ENCODE data around the gene TFEB.

Gene TFEB

DNA sequence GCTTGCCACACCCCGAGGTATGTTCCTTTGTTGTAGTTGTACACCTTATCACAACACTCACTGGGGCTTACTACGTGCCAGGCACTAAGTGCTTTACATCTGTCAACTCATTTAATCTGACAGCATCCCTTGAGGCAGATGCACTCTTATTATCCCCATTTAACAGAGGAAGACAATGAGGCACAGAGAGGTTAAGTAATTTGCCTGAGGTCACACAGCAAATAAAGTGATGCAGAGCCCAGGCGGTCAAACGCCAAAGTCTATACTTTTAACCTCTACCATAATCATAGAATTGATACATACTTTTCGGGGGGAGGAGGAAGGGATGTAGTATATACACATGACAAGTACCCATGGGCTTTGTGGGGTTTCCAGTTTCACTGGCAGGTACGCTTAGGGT lies 59.4 kb downstream of the TFEB start:
- no peak for DNase-seq (ENCODE audit: low read depth in 2 of 2)

DNA sequence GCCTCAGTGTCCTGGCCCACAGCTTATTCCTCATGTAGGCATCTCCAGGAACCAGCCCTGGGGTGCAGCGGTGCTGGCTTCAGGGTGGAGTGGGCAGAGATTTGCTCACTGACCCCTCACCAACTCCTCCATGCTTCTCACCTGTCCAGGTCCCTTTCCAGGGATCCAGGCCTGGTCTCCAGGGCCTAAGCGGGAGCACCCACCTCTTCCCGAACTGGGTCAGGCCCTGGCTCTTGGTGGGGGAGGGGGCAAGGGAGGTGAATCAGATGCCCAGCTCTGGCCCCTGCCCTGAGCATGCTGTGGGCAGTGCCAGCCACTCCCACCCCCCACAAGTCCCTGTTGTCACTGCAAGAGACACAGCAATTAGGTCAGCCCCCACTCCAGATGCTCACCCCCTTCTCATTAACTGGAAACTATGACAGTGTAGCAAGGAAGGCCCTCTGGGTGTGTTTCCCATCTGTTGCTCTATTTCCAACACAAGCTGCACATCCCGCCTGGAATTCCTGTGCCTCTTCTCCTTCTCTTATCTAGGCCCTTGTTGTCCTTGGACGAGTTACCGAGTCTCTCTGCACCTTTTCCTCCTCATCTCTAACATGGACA lies 60.1 kb downstream of the TFEB start:
- no peak for DNase-seq (ENCODE audit: low read depth in 2 of 2)

DNA sequence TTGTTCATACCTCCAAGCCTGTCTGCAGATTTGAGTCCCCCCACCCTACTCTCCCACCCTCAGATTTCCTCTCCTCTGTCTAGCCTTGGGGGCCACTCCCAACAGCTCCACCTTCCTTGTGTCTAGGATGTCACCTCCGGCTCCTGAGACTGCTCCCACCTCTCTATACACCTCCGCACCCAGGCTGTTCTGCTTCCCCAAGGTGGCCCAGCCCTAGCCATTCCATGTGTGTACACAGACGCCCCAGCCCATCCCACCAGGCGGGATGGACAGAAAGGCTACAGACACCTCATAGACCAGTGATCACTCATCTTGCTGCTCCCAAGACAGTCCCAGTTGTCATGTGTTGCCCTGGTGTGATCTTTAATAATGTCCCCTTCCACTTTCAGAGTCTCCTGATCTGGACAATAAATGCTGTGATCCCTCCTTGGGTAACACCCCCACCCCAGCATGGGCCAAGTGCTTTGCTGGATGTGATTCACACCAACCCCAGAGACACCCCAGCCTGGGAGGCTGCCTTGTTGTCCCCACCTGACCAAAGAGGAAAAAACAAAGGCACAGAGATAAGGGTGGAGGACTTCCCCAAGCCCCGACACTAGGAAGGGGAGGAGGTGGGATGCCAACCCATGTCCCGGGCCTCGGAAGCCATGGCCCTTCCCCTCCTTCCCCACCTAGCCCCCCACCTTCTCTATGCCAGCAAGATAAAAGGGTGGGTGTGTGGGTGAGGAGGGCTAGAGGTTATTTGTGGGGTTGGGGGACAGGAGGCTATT lies 61.0 kb downstream of the TFEB start:
- no peak for DNase-seq (ENCODE audit: low read depth in 2 of 2)

DNA sequence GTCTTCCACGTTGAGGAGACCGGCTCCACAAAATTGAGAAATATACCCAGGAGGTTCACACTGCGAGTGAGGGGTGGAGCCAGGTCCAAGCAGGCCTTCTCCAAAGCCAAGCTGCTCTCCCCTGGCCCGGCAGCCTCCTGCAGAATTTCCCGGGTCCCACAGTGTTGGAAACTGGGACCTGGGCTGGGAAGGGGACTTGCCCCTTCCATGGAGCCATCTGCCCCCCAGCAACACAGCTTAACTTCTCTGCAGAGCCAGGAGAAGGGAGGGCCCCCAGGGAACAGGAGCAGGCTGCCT lies 61.8 kb downstream of the TFEB start:
- DNase-seq (ENCODE audit: low read depth in 2 of 2): no peak

DNA sequence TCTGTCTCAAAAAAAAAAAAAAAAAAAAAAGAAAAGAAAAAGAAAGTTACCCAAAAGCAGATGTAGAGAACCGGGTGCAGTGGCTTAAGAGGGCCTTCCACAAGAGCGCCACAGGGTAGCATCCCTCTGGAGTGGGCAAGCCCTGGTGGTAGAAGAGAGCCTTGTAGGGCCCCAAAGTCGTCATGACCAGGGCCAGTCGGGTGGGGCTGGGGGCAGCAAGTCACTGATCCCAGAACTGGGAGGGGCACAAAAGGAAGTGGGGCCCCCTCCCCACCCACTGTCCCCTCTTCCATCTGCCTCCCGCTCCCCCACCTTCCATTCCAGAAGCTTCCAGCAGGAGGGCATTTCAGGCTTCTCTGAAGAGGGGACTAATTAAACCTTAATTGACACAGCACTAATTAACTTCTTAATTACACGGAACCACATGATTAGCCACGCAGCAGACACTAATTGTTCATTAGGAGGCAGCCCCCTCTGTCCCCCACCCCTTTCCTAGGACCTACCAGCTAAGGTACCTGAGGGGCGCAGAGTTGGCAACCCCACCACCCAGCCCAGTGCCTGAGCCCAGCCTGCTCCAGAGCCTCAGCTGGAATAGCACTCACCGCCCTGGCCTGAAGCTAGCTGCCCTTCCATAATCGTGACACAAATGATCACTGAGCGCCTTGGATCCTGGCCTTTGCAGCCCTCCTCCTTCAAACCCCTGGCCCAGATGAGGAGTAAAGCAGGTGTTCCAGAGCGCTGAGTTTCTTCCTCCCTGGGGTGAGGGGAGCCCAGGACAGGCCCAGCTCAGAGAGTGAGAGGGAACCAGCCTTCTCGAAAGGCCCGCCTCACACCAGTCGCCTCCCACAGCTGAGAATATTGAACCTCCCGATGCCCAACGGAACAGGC lies 62.3 kb downstream of the TFEB start:
- DNase-seq (ENCODE audit: low read depth in 2 of 2): no peak

DNA sequence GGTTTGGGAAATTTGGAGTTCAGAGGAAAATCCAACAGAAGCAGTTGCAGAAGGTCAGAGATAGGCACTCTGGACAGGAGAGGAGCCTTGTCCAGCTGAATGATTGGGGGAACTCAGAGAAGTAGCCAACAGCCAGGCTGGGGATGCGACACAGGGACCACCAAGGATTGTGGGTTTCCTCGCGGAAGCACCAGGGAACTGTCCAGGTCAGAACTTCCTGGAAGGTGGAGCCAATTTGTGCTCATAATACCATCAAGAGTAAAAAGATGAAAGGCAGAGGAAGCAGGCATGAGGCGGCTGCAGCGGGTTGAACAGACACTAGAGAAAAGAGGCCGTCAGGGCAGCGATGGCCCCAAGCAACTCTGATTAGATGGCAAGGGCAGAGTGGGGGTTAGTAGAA lies 63.4 kb downstream of the TFEB start:
- no peak for DNase-seq (ENCODE audit: low read depth in 2 of 2)

DNA sequence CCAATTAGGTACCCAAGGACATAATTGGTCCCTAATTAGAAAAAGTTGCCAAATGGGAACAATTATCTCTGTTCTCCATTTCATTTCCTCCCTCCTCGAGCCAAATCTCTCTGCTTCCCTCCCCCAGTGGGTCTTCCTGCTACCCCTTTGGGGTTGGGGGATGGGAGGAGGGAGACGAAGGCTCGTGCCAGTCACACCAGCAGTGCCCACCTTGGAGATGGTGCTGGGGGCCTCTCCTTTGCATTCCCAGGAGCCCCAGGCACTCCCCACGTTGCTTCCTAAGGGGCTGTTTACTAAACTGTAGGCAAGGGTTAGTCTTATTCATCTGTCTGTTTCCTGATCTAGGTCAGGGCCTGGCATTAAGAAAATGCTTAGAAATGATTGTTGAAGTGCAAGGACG lies 64.0 kb downstream of the TFEB start:
- DNase-seq (ENCODE audit: low read depth in 2 of 2): no peak

DNA sequence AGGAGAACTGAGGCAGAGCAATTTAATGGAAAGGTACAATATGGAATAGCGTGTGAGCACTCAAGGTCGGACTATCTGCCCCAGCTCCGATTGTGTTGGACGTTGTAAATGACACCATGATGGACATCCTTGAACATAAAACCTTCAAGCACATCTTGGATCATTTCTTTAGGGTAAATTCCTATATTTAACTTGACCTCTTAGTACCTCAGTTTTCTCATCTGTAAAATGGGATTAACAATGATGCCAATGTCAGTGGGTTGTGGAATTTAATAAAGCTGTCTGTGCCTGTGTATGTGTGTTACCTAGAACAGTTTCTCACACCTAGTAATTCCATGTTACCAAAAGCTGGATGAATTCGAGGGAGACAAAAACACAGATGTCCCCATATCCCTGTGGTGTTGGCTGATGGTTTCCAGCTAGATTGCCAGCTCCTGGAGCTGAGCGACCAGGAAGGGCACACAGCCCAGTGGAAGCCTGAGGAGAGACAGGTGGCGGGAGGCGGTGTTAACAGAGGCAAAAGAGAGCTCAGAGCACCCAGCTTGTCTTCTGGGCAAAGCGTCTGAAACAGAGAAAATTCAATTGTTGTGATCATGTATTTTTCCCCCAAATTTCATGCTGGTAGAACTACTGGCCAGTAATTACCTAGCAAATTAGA lies 64.6 kb downstream of the TFEB start:
- DNase-seq (ENCODE audit: low read depth in 2 of 2): no peak

DNA sequence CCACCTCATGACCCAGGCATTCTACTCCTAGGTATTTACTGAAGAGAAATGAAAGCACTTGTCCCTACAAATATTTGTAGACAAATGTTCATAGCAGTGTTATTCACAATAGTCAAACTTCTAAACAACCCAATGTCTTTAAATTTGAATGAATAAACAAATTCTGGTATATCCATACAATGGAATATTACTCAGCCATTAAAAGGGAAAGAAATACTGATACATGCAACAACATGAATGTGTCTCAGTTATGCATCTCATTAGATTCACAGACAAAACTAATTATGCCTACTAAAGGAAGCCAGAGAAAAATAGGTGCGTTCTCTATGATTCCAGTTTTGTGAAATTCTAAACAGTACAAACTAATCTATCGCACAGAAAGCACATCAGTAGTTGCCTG lies 66.4 kb downstream of the TFEB start:
- no peak for DNase-seq (ENCODE audit: low read depth in 2 of 2)

DNA sequence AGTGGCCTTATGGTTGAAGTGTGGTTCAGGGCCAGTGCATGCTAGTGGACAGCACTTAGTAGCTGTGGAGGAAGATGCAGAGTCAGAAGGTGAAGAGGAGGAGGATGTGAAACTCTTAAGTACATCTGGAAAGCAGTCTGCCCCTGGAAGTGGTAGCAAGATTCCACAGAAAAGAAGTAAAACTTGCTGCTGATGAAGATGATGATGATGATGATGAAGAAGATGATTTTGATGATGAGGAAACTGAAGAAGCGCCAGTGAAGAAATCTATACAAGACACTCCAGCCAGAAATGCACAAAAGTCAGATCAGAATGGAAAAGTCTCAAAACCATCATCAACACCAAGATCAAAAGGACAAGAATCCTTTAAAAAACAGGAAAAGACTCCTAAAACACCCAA lies 68.2 kb downstream of the TFEB start:
- no peak for DNase-seq (ENCODE audit: low read depth in 2 of 2)

DNA sequence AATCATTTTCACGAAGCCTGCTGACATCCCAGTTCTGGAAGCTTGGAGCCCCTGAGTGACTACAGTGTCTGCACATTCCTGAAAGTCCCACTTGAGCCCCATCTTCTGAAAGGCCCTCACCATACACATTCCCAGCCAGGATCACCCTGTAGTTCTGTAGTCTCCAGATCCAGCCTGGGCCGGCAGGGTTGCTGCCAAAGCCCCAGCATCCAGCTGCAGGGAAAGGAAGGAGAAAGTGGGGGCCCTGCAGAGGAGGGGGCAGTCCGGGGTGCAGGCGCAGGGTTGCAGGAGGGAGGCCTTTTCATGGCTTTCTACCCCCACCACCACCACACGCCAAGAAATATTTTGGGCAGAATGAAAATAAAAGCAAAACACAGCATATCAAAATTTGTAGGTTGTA lies 71.1 kb downstream of the TFEB start:
- DNase-seq (ENCODE audit: low read depth in 2 of 2): no peak

DNA sequence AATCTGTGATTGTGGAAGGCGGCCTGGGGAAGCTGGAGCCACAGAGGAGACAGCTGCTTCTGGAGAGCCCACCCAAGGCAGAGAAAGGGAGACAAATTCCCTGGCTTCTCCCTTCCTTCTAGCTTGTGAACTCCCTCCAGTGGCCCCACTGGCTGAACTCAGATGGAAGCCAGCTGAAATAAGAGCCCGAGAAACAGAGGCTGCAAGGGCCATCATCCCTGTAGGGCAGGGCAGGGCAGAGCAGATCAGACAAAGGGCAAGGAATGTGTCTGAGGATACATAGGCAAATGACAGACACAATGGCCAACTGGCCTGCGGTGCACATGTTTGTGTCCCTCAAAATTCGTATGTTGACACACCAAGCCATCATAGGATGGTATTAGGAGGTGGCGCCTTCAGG lies 71.8 kb downstream of the TFEB start:
- DNase-seq (ENCODE audit: low read depth in 2 of 2): no peak

DNA sequence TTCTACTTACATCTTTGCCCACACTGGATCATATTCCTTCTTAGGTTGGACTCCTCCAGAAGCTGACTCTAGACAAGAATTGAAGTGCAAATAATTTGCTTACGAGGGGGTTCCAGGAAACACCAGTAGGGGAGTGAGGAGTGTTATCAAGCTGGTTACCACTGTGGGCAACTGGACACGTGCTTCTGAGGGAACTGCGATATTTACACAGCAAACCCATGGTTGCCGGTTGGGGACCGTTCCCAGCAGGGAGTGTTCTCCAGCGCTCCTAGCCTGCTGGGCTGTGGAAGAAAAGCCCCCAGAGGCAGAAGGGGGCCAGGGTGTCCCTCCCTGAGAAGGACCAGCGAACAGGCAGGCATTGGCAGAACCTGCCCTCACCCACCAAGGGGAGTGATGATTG lies 75.5 kb downstream of the TFEB start:
- no peak for DNase-seq (ENCODE audit: low read depth in 2 of 2)

DNA sequence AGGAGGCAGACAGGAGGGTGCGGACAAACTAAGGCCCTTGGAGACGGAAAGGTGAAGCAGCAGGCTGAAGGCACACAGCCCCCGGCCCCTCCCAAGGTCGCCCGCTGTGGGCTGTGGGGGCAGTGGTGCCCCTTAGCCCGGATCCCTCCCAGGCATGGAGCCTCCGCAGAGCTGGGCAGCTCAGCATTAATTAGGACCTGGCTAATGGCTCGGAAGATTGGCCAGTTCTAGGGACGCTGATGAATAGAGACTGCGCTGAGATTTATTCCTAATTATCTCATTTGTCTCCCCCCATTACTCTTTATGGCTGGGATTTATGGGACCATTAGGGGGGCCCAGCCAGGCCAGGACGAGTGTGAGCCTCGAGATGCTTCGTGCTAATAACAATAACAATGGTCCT lies 76.8 kb downstream of the TFEB start:
- DNase-seq (ENCODE audit: low read depth in 2 of 2): no peak

DNA sequence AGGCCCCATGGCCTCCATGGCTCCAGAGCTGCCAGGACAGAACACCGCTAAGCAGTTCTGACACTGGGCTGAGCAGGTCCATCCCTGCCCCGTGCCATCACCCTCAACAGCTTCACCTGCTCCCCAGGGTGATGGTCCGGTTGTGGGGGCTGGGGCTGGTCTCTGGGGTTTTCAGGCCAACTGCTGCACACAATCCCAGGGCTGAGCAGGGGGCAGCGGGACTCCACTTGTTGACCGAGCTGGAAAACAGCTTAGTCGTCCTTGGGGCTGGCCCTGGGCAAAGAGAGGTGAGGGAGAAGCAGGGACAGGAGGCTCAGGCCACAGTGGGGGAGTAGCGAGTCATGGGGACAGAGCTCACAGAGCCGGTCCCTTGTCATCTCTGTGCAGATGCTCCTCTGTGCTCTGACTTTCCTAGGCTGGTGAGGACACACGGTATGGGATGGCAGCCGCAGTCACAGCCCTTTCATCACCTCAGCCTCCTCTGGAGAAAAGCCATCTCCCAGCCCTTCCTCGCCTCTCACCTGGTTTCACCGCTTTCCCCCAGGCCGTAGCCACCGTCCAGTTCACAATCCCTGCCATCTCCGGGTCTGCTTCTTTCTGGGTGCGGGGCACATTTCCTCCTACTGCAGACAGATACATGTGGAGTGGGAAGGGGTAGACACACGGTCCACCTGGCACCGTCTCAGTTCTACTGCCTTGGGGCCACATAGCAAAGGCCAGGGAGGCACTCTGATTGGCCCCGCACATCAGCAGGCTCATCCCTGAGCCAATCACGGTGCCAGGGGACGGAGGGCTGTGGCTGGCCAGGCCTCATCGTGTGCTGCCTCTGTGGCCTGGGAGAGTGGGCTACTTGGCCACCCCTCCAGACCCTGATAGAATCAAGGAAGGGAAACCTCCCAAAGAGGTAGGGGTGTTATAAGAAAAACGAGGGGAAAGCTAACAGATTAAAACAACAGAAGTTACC lies 78.0 kb downstream of the TFEB start:
- no peak for DNase-seq (ENCODE audit: low read depth in 2 of 2)

DNA sequence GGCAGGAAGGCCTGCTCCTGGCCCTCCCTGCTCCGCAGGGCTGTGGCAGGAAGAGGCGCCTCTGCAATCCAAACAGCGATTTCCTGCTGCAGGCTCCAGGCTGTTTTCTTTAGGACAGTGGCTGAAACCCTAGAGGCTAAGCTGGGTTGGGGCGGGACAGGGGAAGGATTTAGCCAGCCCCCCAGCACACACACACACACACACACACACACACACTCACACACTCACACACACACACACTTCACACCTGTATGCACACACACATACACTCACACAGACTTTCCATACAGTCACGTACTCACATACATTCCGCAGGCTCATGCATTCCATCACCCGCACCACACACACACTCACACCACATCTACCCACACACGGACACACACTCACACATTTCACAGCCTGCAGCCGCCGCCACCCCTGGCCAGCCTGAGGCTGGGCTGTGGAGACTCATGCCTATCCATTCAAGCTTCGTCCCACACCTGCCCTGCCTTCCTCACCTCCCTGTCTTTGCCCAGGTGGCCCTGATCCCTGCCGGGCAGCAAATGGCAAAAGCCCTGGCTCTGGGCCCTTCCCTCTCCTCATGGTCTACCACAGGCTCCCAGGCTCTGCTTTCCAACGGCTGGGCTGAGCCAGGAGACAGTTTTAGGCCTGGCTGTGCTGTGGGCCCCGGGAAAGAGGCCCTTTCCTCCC lies 79.3 kb downstream of the TFEB start:
- DNase-seq (ENCODE audit: low read depth in 2 of 2): no peak

DNA sequence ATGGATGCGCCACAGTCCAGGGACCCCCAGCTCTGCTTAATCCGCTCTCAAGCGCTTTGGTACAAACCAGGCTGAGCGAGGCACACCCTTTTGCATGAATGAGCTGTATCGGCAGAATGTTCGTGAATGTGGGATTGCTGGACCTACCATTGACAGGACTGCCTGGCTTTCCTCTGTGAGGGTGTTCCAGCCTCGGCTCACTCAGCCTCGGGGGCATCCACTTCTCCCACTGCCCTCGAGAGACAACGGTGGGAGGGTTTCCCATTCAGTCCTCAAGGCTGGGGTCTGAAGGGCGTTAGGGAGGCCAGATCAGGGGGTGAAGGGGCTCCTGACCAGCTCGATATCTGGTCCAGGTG lies 79.8 kb downstream of the TFEB start:
- DNase-seq (ENCODE audit: low read depth in 2 of 2): no peak

DNA sequence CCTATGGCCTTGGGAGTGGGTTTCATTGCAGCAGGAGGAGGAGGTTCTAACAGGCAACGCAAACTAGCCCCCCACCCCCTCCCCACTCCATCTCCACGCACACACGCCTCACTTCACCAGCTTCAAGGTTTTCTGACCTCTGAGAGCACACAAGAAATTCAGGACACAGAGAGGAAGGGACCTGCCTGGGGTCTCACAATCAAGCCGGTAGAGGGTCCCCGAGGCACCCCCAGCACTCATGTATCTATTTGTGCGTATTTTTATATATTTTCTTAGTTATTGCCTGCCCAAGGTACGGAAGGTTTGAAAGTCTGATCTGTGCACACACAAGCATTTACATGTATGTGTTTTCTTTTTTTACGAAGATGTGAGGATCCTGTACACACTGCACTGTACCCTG lies 80.2 kb downstream of the TFEB start:
- no peak for DNase-seq (ENCODE audit: low read depth in 2 of 2)

DNA sequence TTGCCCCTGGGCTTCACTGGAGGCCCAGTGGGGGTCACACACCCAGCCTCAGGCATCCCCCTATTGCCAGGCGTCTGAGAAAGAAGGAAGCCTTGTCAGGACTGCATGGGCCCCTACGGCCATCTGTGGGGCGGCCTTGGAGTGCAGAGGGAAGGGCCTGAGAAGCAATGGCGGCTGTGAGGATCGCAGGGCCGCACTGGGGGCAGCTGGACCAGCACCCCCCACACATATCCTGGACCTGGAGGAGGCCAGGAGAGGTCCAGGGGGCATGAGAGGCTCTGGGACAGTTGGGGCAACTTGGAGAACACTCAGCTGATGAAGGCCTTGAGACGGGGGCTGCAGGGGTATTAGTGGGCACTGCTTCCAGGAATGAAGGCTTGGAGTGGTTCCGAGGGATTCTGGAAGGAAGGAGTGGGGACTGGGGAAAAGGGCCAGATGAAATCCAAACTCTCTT lies 80.7 kb downstream of the TFEB start:
- DNase-seq (ENCODE audit: low read depth in 2 of 2): no peak

DNA sequence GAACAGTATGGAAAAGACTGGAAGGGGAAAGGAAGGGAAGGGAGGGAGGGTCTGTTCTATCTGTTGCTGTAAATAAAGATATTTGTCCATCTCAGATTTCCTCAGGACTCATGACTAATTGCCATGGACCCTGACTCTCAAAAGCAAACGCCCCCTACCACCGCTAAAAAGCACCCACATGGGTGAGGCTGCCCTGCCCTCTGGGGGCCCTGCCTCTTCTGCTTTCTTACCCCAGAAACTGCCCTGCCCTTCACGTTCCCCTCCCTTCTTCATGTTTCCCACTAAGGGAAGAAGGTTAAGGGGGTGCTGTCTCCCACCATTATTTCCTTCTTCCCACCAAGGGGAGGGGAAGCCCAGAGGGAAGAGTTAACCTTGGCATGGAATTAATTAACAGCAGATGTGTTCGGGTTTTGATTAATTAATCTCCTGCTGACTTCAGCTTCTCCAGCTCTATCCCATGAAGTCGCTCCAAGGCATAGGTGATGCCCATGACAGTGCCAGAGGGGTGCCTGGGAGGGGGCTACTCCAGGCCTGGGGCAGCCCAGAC lies 81.2 kb downstream of the TFEB start:
- DNase-seq (ENCODE audit: low read depth in 2 of 2): no peak
